Activated CD8-positive, alpha-beta memory T cell treated with anti-CD3 and anti-CD28 coated beads for 24 hours (primary cell): ENCODE data around the gene CCL27.
A peak's percentile ranks its signal among the peaks of the same experiment; 100 is the strongest.

Experiments used
- DNase-seq: peaks from one replicate; pipeline ENCODE4 v3.0.0-alpha.2; 2020

The CCL27 gene, protein sequence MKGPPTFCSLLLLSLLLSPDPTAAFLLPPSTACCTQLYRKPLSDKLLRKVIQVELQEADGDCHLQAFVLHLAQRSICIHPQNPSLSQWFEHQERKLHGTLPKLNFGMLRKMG

GRCh38 chr9:34662526-34663302 is at the start of gene CCL27:
TSS of gene CCL27 (minus strand) at chr9:34662657. CDS start at chr9:34662633, 24 bp downstream.
- no peak for DNase-seq

- DNase-seq: no peak
Measured at GRCh38 chr9:34712140-34712539, 49.7 kb upstream of the CCL27 start.

- DNase-seq: no peak
Measured at GRCh38 chr9:34710023-34710422, 47.6 kb upstream of the CCL27 start, which contains the start of gene CCL21. TSS of gene CCL21 (minus strand) at chr9:34710136. CDS start at chr9:34710066, 70 bp downstream.

- DNase-seq: no peak
Measured at GRCh38 chr9:34709196-34709978, 46.9 kb upstream of the CCL27 start.

GRCh38 chr9:34707130-34707529 is 44.7 kb upstream of the CCL27 start:
- DNase-seq: no peak

DNA sequence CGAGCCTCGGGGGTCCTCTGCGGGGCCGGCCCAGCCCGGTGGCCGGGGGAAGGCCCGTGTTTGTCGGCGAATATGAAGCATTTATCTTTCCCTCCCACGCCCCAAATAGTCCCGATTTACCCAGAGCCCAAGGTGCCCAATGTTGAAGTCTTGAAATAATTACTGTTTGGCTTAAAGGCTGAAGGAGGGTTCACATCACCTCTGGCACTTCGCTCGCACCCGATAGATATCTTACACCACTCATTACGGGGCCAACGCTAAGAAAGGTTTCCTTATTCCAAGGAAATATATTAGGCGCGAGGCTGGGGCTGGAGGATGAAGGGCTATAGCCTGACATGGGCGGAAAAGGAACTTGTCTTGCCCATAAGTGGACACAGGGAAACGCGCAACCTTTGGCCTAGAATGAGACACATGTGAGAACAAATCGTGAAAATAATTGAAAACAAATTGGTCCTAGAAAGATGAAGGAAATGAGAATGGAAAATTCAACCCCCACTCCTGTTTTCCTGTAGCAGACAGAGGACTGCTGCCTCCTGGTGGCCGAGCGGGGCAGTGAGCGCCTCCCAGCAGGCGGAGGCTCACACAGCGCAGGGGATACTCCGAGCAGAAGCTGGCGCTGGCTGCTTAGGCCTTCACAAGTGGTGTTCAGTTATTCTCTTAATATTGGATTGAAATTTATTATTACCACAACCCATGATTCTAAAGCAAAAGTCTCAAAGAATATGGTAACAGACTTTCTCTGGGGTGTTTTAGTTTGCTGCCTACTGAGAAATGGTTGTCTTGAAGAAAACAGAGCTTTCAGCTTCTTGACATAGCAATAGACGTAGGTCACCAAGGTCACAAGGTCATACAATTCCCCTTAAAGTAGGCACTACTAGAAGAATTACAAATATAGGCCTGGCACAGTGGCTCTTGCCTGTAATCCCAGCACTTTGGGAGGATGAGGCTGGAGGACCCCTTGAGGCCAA is 39.6 kb upstream of the CCL27 start:
- peak; percentile 93 for DNase-seq

- DNase-seq: peak; percentile 94
Measured at GRCh38 chr9:34701023-34701768, 38.7 kb upstream of the CCL27 start.

- no peak for DNase-seq
Measured at GRCh38 chr9:34694811-34695210, 32.4 kb upstream of the CCL27 start.

GRCh38 chr9:34693560-34693959 is 31.1 kb upstream of the CCL27 start:
- no peak for DNase-seq

DNA sequence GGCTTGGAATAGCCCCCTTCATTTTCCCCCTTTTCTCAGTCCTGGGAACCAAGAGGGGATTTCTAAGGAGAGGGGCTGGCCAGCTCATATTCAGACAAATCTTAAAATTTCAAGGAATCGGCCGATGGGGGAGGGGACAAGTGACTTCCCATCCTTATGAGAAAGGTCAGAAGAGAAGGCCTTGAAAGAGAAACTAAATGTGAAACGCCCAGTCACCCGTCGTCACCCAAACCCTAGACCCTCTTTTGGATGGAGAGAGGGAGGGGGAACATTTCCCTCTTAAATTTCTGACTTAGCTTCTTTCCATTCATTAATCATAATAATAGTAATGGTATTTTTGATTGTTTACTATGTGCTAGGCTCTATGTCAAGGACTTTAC is 29.5 kb upstream of the CCL27 start:
- DNase-seq: no peak

- DNase-seq: no peak
Measured at GRCh38 chr9:34690983-34691935, 28.8 kb upstream of the CCL27 start, which contains the start of gene CCL19. TSS of gene CCL19 (minus strand) at chr9:34691276. CDS start at chr9:34691139, 137 bp downstream.

- DNase-seq: no peak
Measured at GRCh38 chr9:34689512-34689911, 27.1 kb upstream of the CCL27 start.

DNA sequence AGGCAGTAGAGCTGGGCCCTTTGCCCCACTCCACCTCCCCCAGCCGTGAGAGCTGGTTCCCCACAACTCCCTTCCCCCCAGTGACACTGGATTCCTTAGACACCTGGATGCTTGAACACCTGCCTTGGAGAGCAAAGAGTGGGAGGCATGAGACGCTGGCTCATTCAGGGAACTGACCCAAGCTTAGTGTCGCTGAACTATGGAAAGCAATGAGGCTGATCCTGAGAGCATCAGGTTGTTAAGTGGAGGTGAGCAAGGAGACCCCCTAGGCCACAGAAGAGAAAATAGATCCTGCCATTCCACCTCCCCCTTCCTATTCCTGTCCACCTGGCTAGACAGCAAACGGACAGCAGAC is 26.6 kb upstream of the CCL27 start:
- no peak for DNase-seq

- no peak for DNase-seq
Measured at GRCh38 chr9:34688329-34689115, 26.1 kb upstream of the CCL27 start.

GRCh38 chr9:34687276-34688030 is 25.0 kb upstream of the CCL27 start:
- DNase-seq: no peak

- no peak for DNase-seq
Measured at GRCh38 chr9:34686732-34687131, 24.3 kb upstream of the CCL27 start.

DNA sequence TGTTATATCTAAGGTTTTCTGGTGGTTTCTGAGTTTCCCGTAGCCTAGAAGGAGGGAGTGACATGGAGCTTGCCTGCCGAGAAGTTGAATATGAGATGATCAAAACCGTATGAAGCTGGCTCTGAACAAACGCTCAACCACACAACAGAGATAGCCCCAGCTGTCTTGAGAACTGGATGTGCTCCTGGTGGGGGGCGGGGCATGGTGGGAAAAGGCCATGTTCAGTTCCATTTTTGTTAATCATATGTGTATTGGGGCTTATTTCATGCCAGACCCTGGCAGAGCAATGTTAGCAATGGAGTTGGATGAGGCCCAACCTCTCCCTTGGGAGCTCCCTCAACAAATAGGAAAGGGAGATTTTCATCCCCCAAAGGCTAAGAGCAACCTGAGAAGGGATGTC is 23.8 kb upstream of the CCL27 start:
- no peak for DNase-seq

DNA sequence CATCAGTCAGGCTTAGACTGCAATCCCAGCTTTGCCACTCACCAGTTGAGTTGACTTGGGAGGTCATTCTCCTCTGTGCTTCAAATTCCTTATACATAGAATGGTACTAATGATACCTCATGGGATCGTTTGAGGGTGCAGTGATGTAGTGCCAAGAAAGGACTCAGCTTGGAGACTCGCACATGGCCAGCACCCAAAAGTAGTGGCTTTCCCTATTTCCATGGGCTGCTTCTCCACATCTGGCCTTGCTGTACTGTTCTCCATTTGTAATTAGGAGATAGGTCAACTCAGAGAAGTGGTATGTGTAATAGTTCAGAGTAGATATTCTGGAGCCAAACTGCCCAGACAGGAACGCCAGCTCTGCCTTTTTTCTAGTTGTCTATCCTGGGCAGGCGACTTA is 23.1 kb upstream of the CCL27 start:
- DNase-seq: no peak

DNA sequence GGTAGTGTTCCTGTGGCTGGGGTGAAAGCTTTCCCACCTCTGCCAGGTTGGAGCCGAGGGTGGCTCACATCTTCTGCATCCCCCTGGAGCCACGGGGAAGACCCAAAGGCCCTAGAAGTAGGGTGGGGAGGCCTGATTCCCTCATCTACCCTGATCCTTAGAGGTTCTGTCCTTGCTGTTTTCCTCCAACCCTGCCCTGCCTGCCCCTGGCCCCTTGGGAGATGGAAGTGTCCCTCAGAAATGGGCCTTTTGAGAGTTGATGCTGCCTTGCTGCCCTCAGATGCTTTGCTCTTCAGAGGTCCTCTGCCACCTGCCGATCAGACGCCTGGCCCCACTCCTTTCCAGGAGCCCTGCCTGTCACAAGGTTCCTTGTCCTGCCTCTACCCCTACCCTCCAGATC is 22.4 kb upstream of the CCL27 start:
- DNase-seq: no peak
